HG03460 (cell line): ENCODE results near the gene INHBC.

Experiments used
- ATAC-seq: cut with Tn5 transposase; IDR thresholded peaks from one replicate; pipeline ENCODE4 v1.9.1; 2021; ENCODE audit not compliant: unreplicated experiment

Gene INHBC

GRCh38 chr12:57454213-57454565 is 19.6 kb downstream of the INHBC start:
- ATAC-seq: no peak

- no peak for ATAC-seq
Observed at GRCh38 chr12:57454566-57455373, 20.2 kb downstream of the INHBC start, which contains the start of gene INHBE. Gene INHBE (plus strand): TSS chr12:57455307. CDS start chr12:57455537, 230 bp downstream.

GRCh38 chr12:57455374-57456144 is 21.0 kb downstream of the INHBC start:
- no peak for ATAC-seq

- no peak for ATAC-seq
Observed at GRCh38 chr12:57456145-57456700, 21.6 kb downstream of the INHBC start.

- ATAC-seq: no peak
Observed at GRCh38 chr12:57456737-57457490, 22.3 kb downstream of the INHBC start.

- ATAC-seq: no peak
Observed at GRCh38 chr12:57458665-57459054, 24.1 kb downstream of the INHBC start.

- ATAC-seq: peak; percentile 55
Observed at GRCh38 chr12:57459055-57459749, 24.6 kb downstream of the INHBC start.

GRCh38 chr12:57459750-57460467 is 25.3 kb downstream of the INHBC start, which contains the start of gene GLI1:
Gene GLI1 (plus strand): TSS chr12:57459785. CDS start chr12:57463692, 3,907 bp downstream.
- ATAC-seq: no peak

- no peak for ATAC-seq
Observed at GRCh38 chr12:57460468-57460784, 25.8 kb downstream of the INHBC start.

GRCh38 chr12:57460841-57461275 is 26.3 kb downstream of the INHBC start:
- ATAC-seq: no peak

- ATAC-seq: no peak
Observed at GRCh38 chr12:57461276-57461916, 26.8 kb downstream of the INHBC start.

GRCh38 chr12:57461917-57462250 is 27.3 kb downstream of the INHBC start:
- no peak for ATAC-seq

- peak; percentile 63 for ATAC-seq
Observed at GRCh38 chr12:57462251-57462911, 27.8 kb downstream of the INHBC start.

- no peak for ATAC-seq
Observed at GRCh38 chr12:57462912-57463253, 28.3 kb downstream of the INHBC start.

- ATAC-seq: no peak
Observed at GRCh38 chr12:57464569-57464968, 30.0 kb downstream of the INHBC start.

GRCh38 chr12:57465030-57465746 is 30.6 kb downstream of the INHBC start:
- no peak for ATAC-seq

GRCh38 chr12:57465747-57466505 is 31.3 kb downstream of the INHBC start:
- no peak for ATAC-seq
